SKM-1 (cell line): ENCODE measurements around the gene RPL4.

Experiments
- DNase-seq: peaks from one replicate; lab custom pipeline; 2025; ENCODE audit not compliant: unreplicated experiment; lab: John Stamatoyannopoulos, UW

The RPL4 gene

DNA sequence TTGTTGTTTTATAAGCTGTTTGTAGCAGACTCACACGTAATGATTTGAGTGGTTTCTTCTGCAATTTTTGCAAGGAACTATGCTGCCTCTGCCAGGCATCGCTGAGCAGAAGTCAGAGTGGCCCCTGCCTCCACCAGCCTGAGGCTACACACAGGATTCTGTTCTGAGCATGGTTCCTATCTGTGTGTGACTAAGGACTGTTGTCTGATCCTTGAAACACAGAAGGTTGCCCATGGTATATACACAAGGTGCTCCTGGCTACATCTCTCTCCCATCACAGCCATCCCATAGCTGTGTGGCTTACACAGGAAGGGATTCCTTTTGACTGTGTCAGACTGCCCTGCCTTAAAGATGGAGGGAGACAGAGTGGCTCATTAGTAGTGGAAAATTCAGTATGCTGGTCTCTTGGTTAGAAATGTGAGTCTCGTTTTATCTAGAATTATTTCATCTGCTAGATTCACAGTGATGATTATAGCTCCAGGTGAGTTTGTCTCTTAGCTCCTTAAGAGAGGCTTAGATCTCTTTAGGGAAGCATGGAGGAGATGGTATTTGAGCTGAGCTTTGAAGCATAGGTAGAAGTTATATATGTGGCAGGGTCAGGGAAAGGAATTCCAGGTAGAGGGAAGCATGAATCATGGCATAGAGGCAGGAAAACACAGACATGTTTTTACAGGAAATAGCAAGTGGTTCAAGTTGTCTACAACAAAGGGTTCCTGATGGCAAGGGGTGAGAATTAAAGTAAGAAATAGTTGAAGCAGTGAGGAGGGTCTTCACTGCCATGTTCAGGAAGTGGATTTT is 44.6 kb downstream of the RPL4 start:
- no peak for DNase-seq

DNA sequence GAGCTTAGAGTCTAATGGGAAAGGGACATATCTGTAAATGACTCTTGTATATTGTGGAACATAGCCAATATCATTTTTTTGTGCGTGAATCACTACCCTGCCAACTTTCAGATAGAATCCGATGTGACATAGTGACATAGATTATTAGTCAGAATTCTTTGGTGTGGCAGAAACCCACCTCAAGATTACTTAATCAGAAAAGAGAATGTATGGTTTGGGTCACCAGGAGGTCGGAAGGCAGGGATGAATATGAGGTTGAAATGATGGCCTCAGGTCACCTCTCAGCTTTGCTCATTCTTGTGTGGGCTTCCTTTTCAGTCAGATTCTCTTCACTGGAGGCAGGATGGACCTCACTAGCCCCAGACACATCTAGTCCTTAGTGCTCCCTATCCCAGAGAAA is 48.4 kb downstream of the RPL4 start:
- DNase-seq = no peak

DNA sequence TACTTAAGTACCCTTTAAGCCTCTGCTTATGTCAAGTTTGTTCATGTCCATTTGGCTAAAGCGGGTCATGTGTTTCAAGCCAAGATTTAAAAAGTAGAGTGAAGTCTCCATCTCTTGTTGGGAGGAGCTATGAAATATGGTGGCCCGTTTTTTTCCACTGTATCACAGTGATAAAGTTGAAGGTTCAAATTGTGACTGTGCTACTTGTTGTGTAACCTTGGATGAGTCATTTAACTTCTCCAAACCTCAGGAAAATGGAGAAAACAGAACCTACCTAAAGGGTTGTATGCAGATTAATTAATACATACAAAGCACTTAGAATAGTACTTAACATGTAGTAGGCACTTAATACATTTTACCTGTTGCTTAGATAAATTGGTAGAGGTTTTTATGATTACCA is 50.5 kb downstream of the RPL4 start:
- peak; percentile 12 for DNase-seq

DNA sequence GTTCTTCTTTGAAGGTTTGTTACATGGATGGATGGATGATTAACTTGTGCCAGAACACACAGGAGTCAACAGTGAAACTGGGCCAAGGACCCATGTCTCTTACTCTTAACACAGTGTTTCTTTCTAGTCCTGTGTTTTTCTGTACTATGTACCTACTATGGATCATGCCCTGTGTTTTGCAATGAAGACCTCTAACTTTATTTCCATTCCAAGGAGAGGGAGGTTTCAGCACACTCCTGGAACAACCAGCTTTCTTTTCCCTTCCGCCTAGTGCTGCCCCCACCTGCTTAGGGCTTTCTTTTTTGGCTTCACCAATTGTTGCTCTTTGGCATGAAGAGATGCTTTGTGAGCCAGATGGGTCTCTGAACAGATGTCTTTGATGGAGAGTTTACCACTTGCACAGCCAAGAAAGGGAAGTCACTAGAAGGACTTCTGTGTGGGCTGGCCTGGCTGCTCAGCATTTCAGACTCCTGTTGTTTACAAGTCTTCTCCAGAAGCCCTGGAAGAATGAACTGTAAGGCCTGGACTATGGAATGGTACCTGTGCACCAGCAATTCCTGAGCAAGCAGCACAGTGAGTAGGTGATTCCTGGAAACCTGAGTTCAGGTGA is 51.6 kb downstream of the RPL4 start:
- DNase-seq = no peak

DNA sequence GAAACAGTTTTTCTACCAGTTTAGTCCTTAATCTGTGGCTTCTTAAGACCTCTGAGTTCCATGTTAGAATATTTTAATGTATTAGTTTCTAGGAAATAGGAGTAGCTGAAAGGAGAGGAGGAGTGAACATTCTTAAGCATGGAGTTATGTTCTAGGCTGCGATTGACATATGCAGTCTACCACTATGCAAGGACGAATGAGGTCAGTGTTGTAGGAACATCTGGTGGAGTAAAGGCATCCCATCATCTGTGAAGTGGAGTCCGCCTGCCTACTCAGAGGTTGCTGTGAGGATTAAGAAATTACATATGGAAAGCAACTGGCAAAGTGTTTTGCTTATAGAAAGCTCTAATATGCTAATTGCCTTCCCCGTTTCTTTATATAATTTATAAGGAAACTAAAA is 52.2 kb downstream of the RPL4 start:
- DNase-seq = no peak
